GM12878 (cell line): Measurements from ENCODE around the gene WDR38. TPM values are rescaled to one million over a fixed set of nuclear protein-coding genes. Genes with fewer than 3 reads are reported as not detected.

Experiments used
- ATAC-seq: fragments of 200-7000 bp; cut with Tn5 transposase; 3 replicates; pipeline ENCODE4 v1.9.1; 2020; ENCODE audit warnings: mild to moderate bottlenecking, moderate library complexity
- BruUV-seq: library from RNA; stranded (reverse); fragments of 400-500 nt; replicated peaks from 2 replicates; lab custom pipeline; 2021; lab: Mats Ljungman, UMichigan
- CTCF ChIA-PET: fragments of 300-600 bp; sonication (Branson Sonifier 250); formaldehyde crosslinking; extraction: SDS; loops from one replicate; lab custom pipeline; 2021; ENCODE audit warnings: inconsistent platforms; lab: Yijun Ruan, JAX
- POLR2A ChIA-PET: fragments of 350-600 bp; formaldehyde crosslinking; extraction: SDS; loops from one replicate; lab custom pipeline; 2021; ENCODE audit warnings: inconsistent platforms; lab: Charles Lee
- RAD21 ChIA-PET: fragments of 300-600 bp; sonication (Branson Sonifier 250); formaldehyde crosslinking; loops from one replicate; lab custom pipeline; 2023; ENCODE audit warnings: antibody characterized with exemption; ENCODE audit not compliant: unreplicated experiment; lab: Charles Lee
- SMC1A ChIA-PET: fragments of 300-600 bp; sonication (Branson Sonifier 250); formaldehyde crosslinking; loops from one replicate; lab custom pipeline; 2023; ENCODE audit not compliant: unreplicated experiment, uncharacterized antibody; lab: Charles Lee
- DNase-seq: peaks from one replicate; pipeline ENCODE4 v3.0.0-alpha.2; 2011; ENCODE audit warnings: low read depth, low spot score
- FAIRE-seq: peaks from 3 replicates; lab custom pipeline; 2011; peaks lifted over from hg19 to GRCh38; lab: Jason Lieb, UNC
- H2AFZ ChIP-seq: 2 replicates; pipeline ENCODE4 v1.6.0; 2011; ENCODE audit warnings: low read depth, low read length, control low read depth; ENCODE audit not compliant: control insufficient read depth
- H3K27ac ChIP-seq: 2 replicates; pipeline ENCODE4 v1.5.1; 2011; ENCODE audit warnings: control low read depth; ENCODE audit not compliant: control insufficient read depth, insufficient read depth
- H3K27me3 ChIP-seq, 2 experiments: replicated peaks in 1 of 2; 2 replicates each; pipeline versions ENCODE4 v1.6.0 to v1.6.1; 2011; ENCODE audit warnings: low read length in 1 of 2; ENCODE audit not compliant: control insufficient read depth in 2 of 2, insufficient read depth in 2 of 2
- H3K36me3 ChIP-seq, 2 experiments: 2 replicates each; pipeline ENCODE4 v1.5.1; 2011; ENCODE audit warnings: low read length in 1 of 2; ENCODE audit not compliant: control insufficient read depth in 2 of 2, insufficient read depth in 2 of 2
- H3K4me1 ChIP-seq: 2 replicates; pipeline ENCODE4 v1.6.1; 2011; ENCODE audit warnings: mild to moderate bottlenecking, low read length, moderate library complexity, mixed read lengths; ENCODE audit not compliant: control insufficient read depth, insufficient read depth
- H3K4me2 ChIP-seq: 2 replicates; pipeline ENCODE4 v1.6.0; 2011; ENCODE audit warnings: control low read depth; ENCODE audit not compliant: control insufficient read depth, insufficient read depth
- H3K4me3 ChIP-seq: fragments of 200-600 bp; sonication (generic); 2 replicates; pipeline ENCODE4 v1.5.1; 2016
- H3K79me2 ChIP-seq: 2 replicates; pipeline ENCODE4 v1.6.0; 2011; ENCODE audit warnings: low read length; ENCODE audit not compliant: control insufficient read depth, insufficient read depth
- H3K9ac ChIP-seq: 2 replicates; pipeline ENCODE4 v1.8.0; 2011; ENCODE audit warnings: low read length, control low read depth, mixed read lengths; ENCODE audit not compliant: control insufficient read depth, insufficient read depth
- H3K9me3 ChIP-seq: replicated peaks from 3 replicates; pipeline ENCODE4 v1.5.1; 2011; ENCODE audit warnings: mild to moderate bottlenecking, low read length; ENCODE audit not compliant: control insufficient read depth, insufficient read depth
- H4K20me1 ChIP-seq: 2 replicates; pipeline ENCODE4 v1.6.0; 2011; ENCODE audit not compliant: control insufficient read depth, insufficient read depth
- IRF4 ChIP-seq: IDR thresholded peaks from 2 replicates; pipeline ENCODE4 v1.6.1; 2011; ENCODE audit warnings: low read depth, low read length
- POLR2A ChIP-seq: IDR thresholded peaks from 2 replicates; pipeline ENCODE4 v1.6.1; 2011; ENCODE audit warnings: low read depth, mild to moderate bottlenecking, low read length
- SP1 ChIP-seq: IDR thresholded peaks from one replicate; pipeline ENCODE4 v1.6.1; 2011; ENCODE audit warnings: low read depth, low read length
- whole genome bisulfite sequencing: methylation state at CpG from one replicate; pipeline ENCODE4 v1.1.6; 2016; ENCODE audit warnings: low lambda C conversion rate; ENCODE audit not compliant: insufficient replicate concordance, insufficient coverage; ENCODE audit errors: missing lambda C conversion rate; 5-methylcytosine and 5-hydroxymethylcytosine counted together
- in situ Hi-C: fragments of 300-500 bp; cut with MboI; formaldehyde crosslinking; loops from 9 replicates; pipeline ENCODE4 v1.14.3; 2018; ENCODE audit warnings: mixed read lengths
- intact Hi-C: fragments of 100-400 bp; cut with micrococcal nuclease; formaldehyde crosslinking; loops from one replicate; pipeline ENCODE4 v1.14.2; 2022; ENCODE audit not compliant: unreplicated experiment
- polyA plus RNA-seq, 11 experiments: library from polyadenylated mRNA; depleted of rRNA in 4 of 11; unstranded in 6 of 11; stranded (reverse) in 5 of 11; fragments of >200 nt; fragmentation: Nextera tagmentation in 4 of 11; fragmentation: Illumina TruSeq in 1 of 11; extraction: Ambion mirVana in 4 of 11; extraction: Trizol in 1 of 11; gene quantifications; 1 replicate in 1 of 11; 2 replicates in 10 of 11; pipeline versions ENCODE4 v1.2.1 to v1.2.3, GENCODE V29; 2011 to 2016; ENCODE audit warnings: inconsistent platforms in 2 of 11, missing spikeins in 2 of 11, low read depth in 1 of 11
- total RNA-seq, 4 experiments: library from RNA; depleted of rRNA in 3 of 4; stranded (reverse); fragments of >200 nt in 3 of 4; fragmentation: Illumina TruSeq in 1 of 4; extraction: Trizol in 1 of 4; gene quantifications; 2 replicates each; pipeline versions ENCODE4 v1.2.1 to v1.2.3, GENCODE V29; 2013 to 2021

Gene WDR38
- total and polyA plus RNA-seq, 10 of the 15 experiments (the other 5 are each of a cell fraction or from before 2014, with no cell fraction given), result not detected

GRCh38 chr9:124857533-124858162 is 4.4 kb downstream of the WDR38 start:
- ChIA-PET POLR2A (no interaction called here), RAD21 (no interaction called here), CTCF (interaction anchor here (0.8 to 26.5 kb wide), 3 partner anchors 15 to 82 kb away, joined by 3 to 575 read pairs (median 4); partner anchors contain the start of genes NR6A1 and OLFML2A), SMC1A (interaction anchor here (2.1 kb wide), 1 partner anchor 84 kb away, joined by 7 read pairs; no protein-coding TSS in a partner anchor)
- Histone ChIP-seq H3K4me2 (no peak overlapping the region), H3K36me3 (peaks cover 28 to 31% of the 10 kb centered on the region in 2 experiments; a peak in 3 of 4 replicates), H3K27me3 (no peaks in the 10 kb centered on the region), H3K4me1 (peaks cover 11% of the 10 kb centered on the region), H3K27ac (no peak overlapping the region), H3K79me2 (peaks cover 40% of the 10 kb centered on the region), H2AFZ (no peak overlapping the region), H3K9me3 (no peaks in the 10 kb centered on the region), H3K9ac (no peak overlapping the region), H4K20me1 (peaks cover 18% of the 10 kb centered on the region), H3K4me3 (no peak overlapping the region)
- DNase-seq, result no peak
- intact Hi-C loops (no loop called here), in situ Hi-C loops (loop anchor here (5.0 to 25.0 kb wide), 2 partner anchors 240 to 1945 kb away; partner anchors contain the start of genes RC3H2 and ZBTB6)
- BruUV-seq, result no TSS peak
- ATAC-seq, result no peak
- peak; percentile 46 for TF ChIP-seq POLR2A
- TF ChIP-seq SP1, result no peak
- 90% methylated on average over 24 of the region's 24 CpGs for WGBS
- FAIRE-seq, result no peak

GRCh38 chr9:124858330-124859046 is 5.2 kb downstream of the WDR38 start:
- intact Hi-C loops, result no loop called here
- Histone ChIP-seq H4K20me1 (peaks cover 18% of the 10 kb centered on the region), H3K4me2 (peak overlapping the region; percentile 99), H3K9ac (no peak overlapping the region; the same call in 1 of the 2 replicates), H3K27me3 (no peaks in the 10 kb centered on the region), H3K27ac (no peak overlapping the region), H3K4me1 (peaks cover 11% of the 10 kb centered on the region), H2AFZ (no peak overlapping the region), H3K4me3 (peak overlapping the region; percentile 95), H3K79me2 (peaks cover 40% of the 10 kb centered on the region), H3K36me3 (peaks cover 28 to 31% of the 10 kb centered on the region in 2 experiments; a peak in 3 of 4 replicates), H3K9me3 (no peaks in the 10 kb centered on the region)
- ChIA-PET POLR2A (no interaction called here), SMC1A (interaction anchor here (1.1 to 5.1 kb wide), 3 partner anchors 13 to 85 kb away, joined by 3 to 37 read pairs (median 7); no protein-coding TSS in a partner anchor), CTCF (interaction anchor here (1.6 to 26.5 kb wide), 2 partner anchors 35 to 83 kb away, joined by 4 to 575 read pairs; partner anchors contain the start of genes NR6A1 and OLFML2A), RAD21 (interaction anchor here (0.6 to 1.4 kb wide), 2 partner anchors 13 to 14 kb away, joined by 3 read pairs; no protein-coding TSS in a partner anchor)
- no peak for ATAC-seq
- in situ Hi-C loops, result loop anchor here (5.0 to 25.0 kb wide), 2 partner anchors 241 to 1946 kb away; partner anchors contain the start of genes RC3H2 and ZBTB6
- no peak for FAIRE-seq
- TF ChIP-seq POLR2A (peak; percentile 18; the same call in 1 of the 2 replicates), IRF4 (no peak)
- DNase-seq, result no peak
- WGBS, result 72% methylated on average over 9 of the region's 9 CpGs
- BruUV-seq, result no TSS peak
